Vagina (tissue), 2 donors: ENCODE measurements around the gene ASB5. TPM values are rescaled to one million over a fixed set of nuclear protein-coding genes. Genes with fewer than 3 reads are reported as not detected.
A peak's percentile ranks its signal among the peaks of the same experiment; 100 is the strongest.

ENCODE experiments used
- DNase-seq, 2 donors: peaks; one replicate each; pipeline ENCODE4 v3.0.0-alpha.2; 2017; ENCODE audit errors: extremely low spot score in 2 of 2
- H3K27ac ChIP-seq: fragments of 200-600 bp; sonication (generic); one replicate; pipeline ENCODE4 v1.5.1; 2019
- H3K27me3 ChIP-seq: fragments of 200-600 bp; sonication (generic); one replicate; pipeline ENCODE4 v1.5.1; 2019
- H3K36me3 ChIP-seq, 2 donors: fragments of 200-600 bp; sonication (generic); one replicate each; pipeline ENCODE4 v1.5.1; 2017 to 2019
- H3K4me1 ChIP-seq: fragments of 200-600 bp; sonication (generic); one replicate; pipeline ENCODE4 v1.5.1; 2019
- H3K4me3 ChIP-seq, 2 donors: fragments of 200-600 bp; sonication (generic); 1 replicate in 1 of 2; 2 replicates in 1 of 2; pipeline ENCODE4 v1.5.1; 2016 to 2019
- H3K9me3 ChIP-seq: fragments of 200-600 bp; sonication (generic); one replicate; pipeline ENCODE4 v1.5.1; 2019
- CTCF ChIP-seq, 3 experiments: fragments of 450-650 bp in 2 of 3; fragments of 200-600 bp in 1 of 3; sonication (generic) in 1 of 3; IDR thresholded peaks; one replicate each; pipeline ENCODE4 v1.5.1; 2017 to 2019; ENCODE audit warnings: antibody characterized with exemption in 3 of 3, mild to moderate bottlenecking in 2 of 3, moderate library complexity in 2 of 3
- POLR2A ChIP-seq, 2 donors: fragments of 450-650 bp; IDR thresholded peaks; one replicate each; pipeline ENCODE4 v1.6.1; 2017; ENCODE audit warnings: antibody characterized with exemption in 2 of 2, mild to moderate bottlenecking in 2 of 2, moderate library complexity in 2 of 2
- POLR2AphosphoS5 ChIP-seq, 2 donors: sonication (generic); formaldehyde crosslinking; IDR thresholded peaks; one replicate each; pipeline ENCODE4 v1.9.0; 2017; ENCODE audit warnings: antibody characterized with exemption in 2 of 2, mild to moderate bottlenecking in 2 of 2, low read depth in 1 of 2; ENCODE audit not compliant: insufficient read depth in 1 of 2
- intact Hi-C: fragments of 100-400 bp; cut with DNase I; formaldehyde crosslinking; loops from one replicate; pipeline ENCODE4 v1.15.1; 2023
- total RNA-seq: library from RNA; depleted of rRNA; stranded (reverse); fragments of >200 nt; gene quantifications from one replicate; pipeline ENCODE4 v1.2.3, GENCODE V29; 2016

ASB5 gene
- total RNA-seq, 1 donor from 2014 or later, result 5.9 TPM

- H3K27me3 ChIP-seq, result no peaks in the 10 kb centered on the region
- H3K4me3 ChIP-seq, result peak within 1 kb of the TSS; percentile 58 to 63
- peak; percentile 83 to 86 for TF ChIP-seq POLR2AphosphoS5 (IDR thresholded peaks at IDR 0.05; ENCODE audit: insufficient read depth in 1 of 2, low read depth in 1 of 2)
- TF ChIP-seq POLR2A (IDR thresholded peaks at IDR 0.05), result no peak
- peak in 1 of 3 experiments; percentile 17 for TF ChIP-seq CTCF (IDR thresholded peaks at IDR 0.05)
- peaks cover 6% of the 10 kb centered on the region for H3K4me1 ChIP-seq
- intact Hi-C loops, result no loop called here
- H3K9me3 ChIP-seq, result no peaks in the 10 kb centered on the region
- DNase-seq, result peak in 1 of 2 donors; percentile 90
- H3K27ac ChIP-seq, result peak within 1 kb of the TSS; percentile 74
- H3K36me3 ChIP-seq, result no peaks in the 10 kb centered on the region
Observed at GRCh38 chr4:176195184-176195978, 73.6 kb downstream of the ASB5 start, which contains the start of gene SPATA4. TSS of gene SPATA4 (minus strand) at chr4:176195585. CDS start at chr4:176195562, 23 bp downstream.

- Histone ChIP-seq H3K36me3 (no peaks in the 10 kb centered on the region), H3K27ac (no peak overlapping the region), H3K27me3 (no peaks in the 10 kb centered on the region), H3K4me3 (no peak overlapping the region), H3K4me1 (peaks cover 6% of the 10 kb centered on the region), H3K9me3 (no peaks in the 10 kb centered on the region)
- intact Hi-C loops, result no loop called here
- TF ChIP-seq POLR2A (IDR thresholded peaks at IDR 0.05) (no peak), CTCF (IDR thresholded peaks at IDR 0.05) (no peak), POLR2AphosphoS5 (IDR thresholded peaks at IDR 0.05; ENCODE audit: insufficient read depth in 1 of 2, low read depth in 1 of 2) (no peak)
- no peak for DNase-seq
Observed at GRCh38 chr4:176193938-176194337, 75.1 kb downstream of the ASB5 start.

- H3K36me3 ChIP-seq, result no peaks in the 10 kb centered on the region
- H3K9me3 ChIP-seq, result no peaks in the 10 kb centered on the region
- H3K4me3 ChIP-seq, result no peak overlapping the region
- intact Hi-C loops, result no loop called here
- DNase-seq, result no peak
- H3K27ac ChIP-seq, result no peak overlapping the region
- TF ChIP-seq POLR2AphosphoS5 (IDR thresholded peaks at IDR 0.05; ENCODE audit: insufficient read depth in 1 of 2, low read depth in 1 of 2) (no peak), POLR2A (IDR thresholded peaks at IDR 0.05) (no peak), CTCF (IDR thresholded peaks at IDR 0.05) (no peak)
- H3K27me3 ChIP-seq, result no peaks in the 10 kb centered on the region
- peaks cover 6% of the 10 kb centered on the region for H3K4me1 ChIP-seq
Observed at GRCh38 chr4:176193126-176193525, 75.9 kb downstream of the ASB5 start.

GRCh38 chr4:176191974-176192373 lies 77.0 kb downstream of the ASB5 start:
- Histone ChIP-seq H3K36me3 (no peaks in the 10 kb centered on the region), H3K4me3 (no peak overlapping the region), H3K27me3 (no peaks in the 10 kb centered on the region), H3K27ac (no peak overlapping the region), H3K9me3 (no peaks in the 10 kb centered on the region), H3K4me1 (peaks cover 13% of the 10 kb centered on the region)
- TF ChIP-seq CTCF (IDR thresholded peaks at IDR 0.05) (no peak), POLR2AphosphoS5 (IDR thresholded peaks at IDR 0.05; ENCODE audit: insufficient read depth in 1 of 2, low read depth in 1 of 2) (no peak), POLR2A (IDR thresholded peaks at IDR 0.05) (no peak)
- intact Hi-C loops, result no loop called here
- no peak for DNase-seq
